Coronary artery (tissue), 2 donors: ENCODE results near the gene EIF1AX.

Experiments
- DNase-seq: peaks from one replicate; pipeline ENCODE4 v3.0.0-alpha.2; 2017; ENCODE audit warnings: low spot score
- H3K27ac ChIP-seq, 2 donors: fragments of 200-600 bp; sonication (generic); one replicate each; pipeline ENCODE4 v1.5.1; 2016 to 2019
- H3K4me3 ChIP-seq: fragments of 200-600 bp; sonication (generic); 2 replicates; pipeline ENCODE4 v1.5.1; 2016; ENCODE audit warnings: mild to moderate bottlenecking, moderate library complexity
- TF ChIP-seq, protein P1 (sequence below): fragments of 200-600 bp; sonication (generic); IDR thresholded peaks from one replicate; pipeline ENCODE4 v1.5.1; 2019; ENCODE audit warnings: antibody characterized with exemption

Gene EIF1AX

DNA sequence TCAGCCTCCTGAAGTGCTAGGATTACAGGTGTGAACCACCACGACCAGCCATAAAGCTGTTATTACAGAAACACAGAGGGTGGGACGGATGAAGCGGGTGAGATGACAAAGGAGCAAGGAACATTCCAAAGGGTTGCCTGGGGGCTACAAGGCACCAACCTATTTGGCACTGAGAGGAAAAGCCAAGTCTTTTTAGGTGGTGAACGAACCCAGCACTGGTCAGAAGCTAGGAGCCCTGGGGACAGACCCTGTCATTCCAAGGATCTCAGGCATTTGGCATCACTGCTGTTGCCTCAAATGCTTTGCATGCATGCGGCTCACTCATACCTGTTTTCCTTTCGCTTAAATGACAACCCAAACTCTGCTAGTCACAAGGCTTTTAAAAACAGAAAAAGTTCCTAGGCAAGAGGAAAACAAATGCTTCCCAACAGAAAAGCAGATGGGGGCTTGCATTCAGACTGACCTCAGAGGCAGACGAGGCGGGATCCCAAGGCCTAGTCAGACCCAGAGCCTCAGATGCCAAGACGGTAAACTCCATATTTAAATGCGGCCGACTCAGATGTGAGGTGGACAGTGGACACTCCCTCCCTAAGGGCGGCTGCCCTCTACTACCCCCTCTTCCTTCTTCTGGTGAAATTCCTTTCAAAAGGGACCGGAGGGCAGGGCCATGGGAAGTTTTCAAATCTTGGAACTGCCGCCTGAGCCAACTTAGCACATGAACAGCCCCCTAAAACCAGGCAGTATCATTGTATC, 29.4 kb downstream of the EIF1AX start:
- TF ChIP-seq, protein P1, sequence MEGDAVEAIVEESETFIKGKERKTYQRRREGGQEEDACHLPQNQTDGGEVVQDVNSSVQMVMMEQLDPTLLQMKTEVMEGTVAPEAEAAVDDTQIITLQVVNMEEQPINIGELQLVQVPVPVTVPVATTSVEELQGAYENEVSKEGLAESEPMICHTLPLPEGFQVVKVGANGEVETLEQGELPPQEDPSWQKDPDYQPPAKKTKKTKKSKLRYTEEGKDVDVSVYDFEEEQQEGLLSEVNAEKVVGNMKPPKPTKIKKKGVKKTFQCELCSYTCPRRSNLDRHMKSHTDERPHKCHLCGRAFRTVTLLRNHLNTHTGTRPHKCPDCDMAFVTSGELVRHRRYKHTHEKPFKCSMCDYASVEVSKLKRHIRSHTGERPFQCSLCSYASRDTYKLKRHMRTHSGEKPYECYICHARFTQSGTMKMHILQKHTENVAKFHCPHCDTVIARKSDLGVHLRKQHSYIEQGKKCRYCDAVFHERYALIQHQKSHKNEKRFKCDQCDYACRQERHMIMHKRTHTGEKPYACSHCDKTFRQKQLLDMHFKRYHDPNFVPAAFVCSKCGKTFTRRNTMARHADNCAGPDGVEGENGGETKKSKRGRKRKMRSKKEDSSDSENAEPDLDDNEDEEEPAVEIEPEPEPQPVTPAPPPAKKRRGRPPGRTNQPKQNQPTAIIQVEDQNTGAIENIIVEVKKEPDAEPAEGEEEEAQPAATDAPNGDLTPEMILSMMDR = no peak
- Histone ChIP-seq H3K27ac (no peak overlapping the region), H3K4me3 (no peak overlapping the region)
- DNase-seq = no peak

DNA sequence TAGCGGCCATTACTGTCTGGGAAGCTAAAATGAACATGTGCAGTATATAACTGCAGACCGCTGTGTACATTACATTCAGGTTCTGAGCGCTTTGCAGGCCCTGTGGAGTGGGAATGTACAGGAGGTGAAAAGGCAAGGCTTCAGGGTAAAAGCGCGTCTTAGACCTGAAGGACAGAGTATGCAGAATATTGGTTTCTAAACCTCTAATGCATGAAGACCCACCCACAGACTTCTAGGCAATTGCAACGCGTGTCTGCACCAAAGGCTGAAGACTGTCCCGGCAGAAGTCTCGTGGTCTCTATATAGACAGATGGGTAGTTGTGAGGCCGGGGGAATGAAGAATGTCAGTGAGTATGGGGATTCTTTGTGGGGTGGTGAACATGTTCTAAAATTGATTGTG, 30.4 kb downstream of the EIF1AX start:
- no peak for DNase-seq

DNA sequence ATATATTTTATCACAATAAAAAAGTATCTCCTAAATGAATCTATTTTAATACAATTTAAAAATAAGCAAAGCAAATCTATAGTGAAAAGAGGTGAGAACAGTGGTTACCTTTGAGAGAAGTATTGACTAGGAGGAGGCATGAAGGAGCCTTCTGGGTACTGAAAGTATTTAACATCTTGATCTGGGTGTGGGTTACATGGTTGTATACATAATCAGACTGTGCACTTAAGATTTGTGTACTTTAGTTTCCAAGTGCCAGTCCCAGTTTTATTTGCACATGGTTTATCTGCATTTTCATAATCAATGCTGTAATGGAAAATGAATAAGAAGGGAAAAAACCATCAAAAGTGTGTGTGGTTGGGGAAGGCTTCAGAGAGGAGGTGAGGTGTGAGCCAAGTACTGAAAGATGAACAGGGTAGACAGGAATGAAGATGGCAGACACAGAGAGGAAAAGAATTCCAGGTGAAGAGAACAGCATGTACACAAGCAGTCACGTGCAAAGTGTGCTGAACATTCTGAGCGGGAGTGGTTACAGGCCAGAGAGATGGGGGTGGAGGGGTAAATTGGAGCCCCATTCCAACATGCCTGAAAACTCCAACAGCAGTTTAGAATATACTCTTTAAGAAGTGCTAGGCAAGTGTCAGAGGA, 39.6 kb downstream of the EIF1AX start:
- TF ChIP-seq, protein P1 = no peak
- no peak for DNase-seq
- Histone ChIP-seq H3K27ac (no peak overlapping the region), H3K4me3 (no peak overlapping the region)

More for the DNA sequence above, 30.4 kb downstream of the EIF1AX start:
- H3K27ac ChIP-seq = no peak overlapping the region
- H3K4me3 ChIP-seq = no peak overlapping the region
- TF ChIP-seq, protein P1 = no peak

DNA sequence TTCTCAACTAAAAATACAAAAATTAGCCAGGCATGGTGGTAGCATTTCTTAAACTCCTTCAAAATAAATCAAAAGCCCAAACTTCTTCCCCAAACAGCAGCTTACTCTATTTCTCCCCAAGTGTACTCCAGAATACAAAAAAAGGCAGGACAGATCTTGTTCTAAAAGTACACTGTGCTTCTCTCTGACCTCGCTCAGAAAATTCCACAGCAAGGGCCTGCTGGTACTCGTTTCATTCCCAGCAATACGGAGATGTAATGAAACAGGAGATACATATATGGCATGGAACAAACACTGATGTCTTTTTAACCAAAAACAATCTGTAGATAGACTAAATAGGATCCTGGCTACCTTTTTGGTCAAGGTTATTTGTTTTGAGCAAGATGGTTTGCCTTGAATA, 50.1 kb downstream of the EIF1AX start:
- Histone ChIP-seq H3K4me3 (no peak overlapping the region), H3K27ac (no peak overlapping the region)
- DNase-seq = no peak
- TF ChIP-seq, protein P1 = no peak

DNA sequence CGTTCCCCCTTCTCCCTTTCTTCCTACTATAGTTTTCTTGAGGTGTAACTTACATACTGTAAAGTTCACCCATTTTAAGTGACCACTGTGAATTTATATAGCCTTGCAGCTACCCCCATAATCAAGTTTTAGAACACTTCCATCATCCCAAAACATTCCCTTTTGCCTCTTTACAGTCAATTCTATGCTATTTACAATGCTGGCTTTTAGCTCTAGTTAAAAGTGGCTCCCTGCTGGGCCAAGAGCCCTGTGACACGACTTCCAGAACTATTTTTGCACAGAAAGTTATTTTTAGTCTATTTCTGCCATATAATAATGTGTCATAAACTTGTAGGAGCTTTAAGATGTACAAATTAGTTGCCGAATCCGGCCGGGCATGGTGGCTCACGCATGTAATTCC, 51.8 kb downstream of the EIF1AX start:
- no peak for DNase-seq
- TF ChIP-seq, protein P1 = no peak
- H3K27ac ChIP-seq = no peak overlapping the region
- no peak overlapping the region for H3K4me3 ChIP-seq

DNA sequence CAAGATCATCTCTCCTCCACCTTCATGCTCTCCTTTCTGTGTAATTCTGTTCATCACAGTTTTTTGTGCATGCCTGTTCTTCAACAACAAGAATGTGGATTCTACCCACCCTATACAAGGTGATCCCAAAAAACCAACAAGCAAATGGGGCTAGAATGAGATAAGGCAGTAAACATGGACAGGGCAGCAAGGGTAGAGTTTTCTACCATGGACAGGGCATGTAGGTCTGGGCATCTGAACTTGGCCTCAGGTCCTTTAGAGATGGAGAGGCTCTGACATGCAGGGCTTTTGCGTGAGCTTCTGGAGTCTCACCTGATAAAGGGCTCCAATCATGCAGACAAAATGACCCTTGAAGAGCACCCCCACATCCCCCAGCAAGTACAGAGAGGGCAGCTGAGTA, 61.4 kb downstream of the EIF1AX start:
- Histone ChIP-seq H3K27ac (no peak overlapping the region), H3K4me3 (no peak overlapping the region)
- DNase-seq = no peak
- TF ChIP-seq, protein P1 = no peak
